OCI-M2 (cell line): Measurements from ENCODE around the gene HAO2.
"Not testable (repeated sequence)": the region's sequence is repeated elsewhere in the genome, so short reads cannot be mapped to it uniquely, and the experiment has no call there.

Experiments
- DNase-seq: peaks from one replicate; lab custom pipeline; 2025; ENCODE audit not compliant: unreplicated experiment; lab: John Stamatoyannopoulos, UW

The HAO2 gene

DNA sequence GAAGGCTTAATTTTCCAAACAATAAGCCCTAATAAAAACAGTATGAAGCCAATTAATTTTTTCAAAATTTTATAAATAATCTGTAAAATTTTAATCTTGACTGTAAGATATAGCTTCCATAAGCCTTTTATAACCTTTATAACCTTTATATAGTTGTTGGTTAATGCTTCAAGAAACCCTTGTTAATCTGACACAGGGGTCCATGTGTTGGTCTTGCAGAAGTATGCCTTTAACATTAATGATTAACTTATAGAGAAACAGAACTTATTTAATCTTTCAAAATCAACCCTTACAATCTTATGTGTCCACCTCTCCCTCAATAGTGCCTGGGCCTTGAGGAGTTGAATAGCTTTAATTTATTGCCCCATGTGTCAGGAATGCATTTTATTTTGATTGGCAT, 23.2 kb upstream of the HAO2 start:
- no peak for DNase-seq

DNA sequence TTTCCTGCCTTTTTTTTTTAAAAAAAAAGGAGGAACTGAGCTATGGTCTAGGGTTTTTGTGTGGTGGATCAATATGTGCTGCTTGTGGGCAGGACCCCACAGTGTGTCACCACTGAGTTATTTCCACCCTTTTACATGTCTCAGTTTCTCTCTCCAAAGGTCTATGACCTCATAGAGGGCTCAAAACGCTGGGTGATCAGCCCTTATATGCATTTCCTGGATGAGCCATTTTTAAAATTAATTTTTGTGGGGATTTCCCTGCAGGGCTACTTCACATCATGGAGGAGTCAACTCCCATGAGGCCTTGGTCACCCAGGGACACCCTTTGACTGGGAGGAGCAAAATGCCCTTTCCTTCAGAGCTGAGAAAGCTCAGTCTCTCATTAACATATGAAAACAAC, 20.7 kb upstream of the HAO2 start:
- DNase-seq, result no peak

DNA sequence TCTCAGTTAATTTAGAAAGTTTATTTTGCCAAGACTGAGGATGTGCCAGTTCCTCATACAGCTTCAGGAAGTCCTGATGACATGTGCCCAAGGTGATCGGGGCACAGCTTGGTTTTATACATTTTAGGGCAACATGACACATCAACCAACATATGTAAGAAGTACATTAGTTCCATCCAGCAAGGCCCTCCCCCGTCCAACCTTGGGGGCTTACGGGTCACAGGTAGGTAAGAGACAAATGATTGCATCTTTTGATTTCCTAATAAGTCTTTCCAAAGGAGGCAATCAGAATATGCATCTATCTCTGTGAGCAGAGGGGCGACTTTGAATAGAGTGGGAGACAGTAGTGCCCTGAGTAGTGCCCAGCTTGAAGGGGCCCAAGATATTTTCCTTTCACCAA, 19.6 kb upstream of the HAO2 start:
- DNase-seq, result no peak

DNA sequence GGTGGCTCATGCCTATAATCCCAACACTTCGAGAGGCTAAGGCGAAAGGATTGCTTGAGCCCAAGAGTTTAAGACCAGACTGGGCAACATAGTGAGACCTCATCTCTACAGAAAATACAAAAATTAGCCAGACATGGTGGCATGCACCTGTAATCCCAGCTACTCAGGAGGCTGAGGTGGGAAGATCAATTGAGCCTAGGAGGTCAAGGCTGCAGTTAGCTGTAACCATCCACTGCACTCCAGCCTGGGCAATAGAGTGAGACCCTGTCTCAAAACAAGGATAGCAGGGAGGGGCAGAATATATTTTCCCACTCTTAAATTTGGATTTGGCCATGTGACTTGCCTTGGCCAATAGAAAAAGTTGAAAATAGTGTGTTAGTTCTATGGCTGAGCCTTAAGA, 17.7 kb upstream of the HAO2 start:
- not testable (repeated sequence) for DNase-seq

DNA sequence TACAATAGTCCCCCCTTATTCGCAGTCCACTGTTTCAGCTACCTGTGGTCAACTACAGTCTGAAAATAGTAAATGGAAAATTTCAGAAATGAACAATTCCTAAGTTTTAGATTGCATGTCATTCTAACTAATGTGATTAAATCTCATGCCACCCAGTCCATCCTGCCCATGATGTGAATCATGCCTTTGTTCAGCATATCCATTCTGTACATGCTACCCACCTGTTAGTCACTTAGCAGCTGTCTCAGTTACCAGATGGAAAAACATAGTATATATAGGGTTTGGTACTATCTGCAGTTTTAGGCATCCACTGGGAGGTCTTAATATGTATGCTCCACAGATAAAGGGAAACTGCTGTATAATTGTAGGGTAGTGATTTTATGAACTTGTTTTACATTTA, 16.6 kb upstream of the HAO2 start:
- DNase-seq, result no peak

DNA sequence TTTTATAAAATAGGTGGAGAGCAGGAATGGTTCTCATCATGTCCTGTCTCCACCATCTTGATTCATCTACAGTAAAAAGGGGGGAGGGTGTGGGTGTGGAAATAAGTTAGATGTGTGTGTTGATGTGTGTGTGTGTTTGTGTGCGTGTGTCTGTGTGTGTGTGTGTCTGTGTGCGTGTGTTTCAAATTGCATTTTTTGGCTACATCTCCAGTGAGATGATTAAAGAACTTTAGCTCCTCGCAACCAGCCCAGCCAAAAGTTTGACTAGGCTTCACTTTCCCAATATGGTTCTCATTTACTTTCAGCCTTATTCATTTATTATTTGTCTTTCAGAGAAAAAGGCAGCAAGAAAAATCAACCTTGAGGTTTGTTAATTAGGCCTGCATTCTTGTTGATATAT, 14.7 kb upstream of the HAO2 start:
- DNase-seq, result no peak

DNA sequence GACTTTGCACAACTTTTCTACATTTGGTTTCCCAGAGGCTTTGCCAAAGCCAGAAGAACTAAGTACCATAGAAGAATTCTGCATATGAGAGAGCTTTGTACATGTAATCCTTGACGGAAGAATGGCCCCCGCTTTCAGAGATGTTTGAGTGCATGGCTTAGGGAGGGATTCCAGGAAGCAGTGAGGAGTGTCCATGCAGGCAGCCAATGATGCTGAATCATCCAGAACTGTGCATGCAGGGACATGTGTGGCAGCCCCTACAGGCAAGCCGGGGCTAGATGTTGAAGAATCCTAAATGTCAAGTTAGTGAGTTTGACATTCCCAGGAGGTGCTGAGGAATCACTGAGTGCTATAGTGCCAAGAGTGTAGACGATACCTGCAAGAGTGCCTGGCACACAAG, 9.9 kb upstream of the HAO2 start:
- DNase-seq, result no peak

DNA sequence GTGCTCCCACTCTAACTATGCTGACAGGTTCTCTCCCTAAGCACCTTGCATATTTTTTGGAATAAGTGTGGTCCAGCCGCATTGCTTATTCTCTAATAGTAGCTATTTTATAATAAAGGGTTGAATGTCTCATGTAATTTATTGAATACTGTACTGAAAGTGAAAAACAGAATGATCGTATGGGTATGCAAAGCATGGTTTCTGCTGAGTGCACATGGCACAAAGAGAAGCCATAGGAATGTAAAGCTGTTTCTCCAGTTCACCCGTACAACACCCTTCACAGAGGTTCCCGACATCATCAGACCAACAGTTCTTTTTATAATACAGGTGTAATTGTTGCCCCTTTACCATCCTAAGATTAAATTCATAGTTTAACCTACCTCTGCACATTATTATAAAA, 8.9 kb upstream of the HAO2 start:
- DNase-seq, result no peak

DNA sequence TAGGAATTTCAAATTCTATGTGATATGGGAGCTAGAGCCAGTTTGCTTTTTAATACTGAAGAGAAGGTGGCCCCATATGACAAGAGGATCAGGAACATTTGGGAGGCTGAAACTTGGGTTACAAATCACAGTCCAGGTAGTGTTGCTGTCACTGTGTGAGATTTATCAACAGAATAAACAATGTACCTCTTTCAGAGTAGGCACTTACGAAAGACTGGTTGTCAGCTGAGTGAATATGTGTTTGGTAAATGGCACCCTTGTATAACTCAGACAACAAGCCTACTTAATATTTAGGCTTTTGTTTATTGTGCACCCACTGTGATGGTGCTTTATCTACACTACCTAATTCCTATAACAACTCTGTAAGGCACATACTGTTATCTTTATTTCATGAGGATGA, 7.4 kb upstream of the HAO2 start:
- no peak for DNase-seq

DNA sequence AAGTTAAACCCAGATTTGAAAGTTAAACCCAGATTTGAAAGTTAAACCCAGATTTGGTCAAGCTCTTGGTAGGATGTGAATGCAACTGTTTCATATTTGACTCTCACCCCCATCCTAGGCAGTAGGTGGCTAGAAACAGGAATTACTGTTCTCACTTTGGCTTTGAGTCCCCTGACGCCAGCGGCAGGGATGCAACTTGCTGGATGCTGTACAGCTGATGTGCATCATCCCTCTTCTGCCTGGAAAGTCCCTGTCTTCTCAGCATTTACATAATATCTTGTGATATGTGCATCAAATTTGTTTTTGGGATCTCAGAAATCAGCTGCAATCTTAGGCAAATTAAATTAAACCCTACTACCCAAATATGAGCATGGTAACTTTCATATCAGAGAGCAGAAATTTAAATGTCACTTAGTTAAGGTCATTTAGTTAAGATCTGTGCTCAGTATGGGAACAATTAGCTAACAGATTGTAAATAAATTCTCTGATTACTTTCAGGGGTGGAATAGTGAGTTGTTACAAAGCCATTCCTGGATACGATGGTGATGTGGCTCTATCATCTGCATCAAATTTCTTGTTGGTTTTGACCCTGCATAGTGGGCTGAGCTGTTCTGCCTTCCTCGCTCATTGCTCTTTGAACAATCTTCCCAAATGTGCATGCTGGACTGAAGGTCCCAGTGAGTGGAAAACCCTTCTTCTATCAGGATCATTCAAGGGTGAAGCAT, 6.8 kb upstream of the HAO2 start:
- no peak for DNase-seq

DNA sequence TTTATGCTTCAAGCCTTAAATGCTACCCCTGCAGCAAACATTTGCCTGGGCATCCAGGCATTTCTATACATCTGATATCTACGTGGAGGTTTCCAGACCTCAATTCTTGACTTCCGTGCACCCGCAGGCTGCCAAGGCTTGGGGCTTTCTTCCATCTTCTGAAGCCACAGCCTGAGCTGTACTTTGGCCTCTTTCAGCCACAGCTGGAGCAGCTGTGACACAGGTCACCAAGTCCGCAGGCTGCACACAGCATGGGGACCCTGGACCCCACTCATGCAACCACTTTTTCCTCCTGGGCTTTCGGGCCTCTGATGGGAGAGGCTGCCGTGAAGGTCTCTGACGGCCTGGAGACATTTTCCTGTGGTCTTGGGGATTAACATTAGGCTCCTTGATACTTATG, 5.4 kb upstream of the HAO2 start:
- no peak for DNase-seq

DNA sequence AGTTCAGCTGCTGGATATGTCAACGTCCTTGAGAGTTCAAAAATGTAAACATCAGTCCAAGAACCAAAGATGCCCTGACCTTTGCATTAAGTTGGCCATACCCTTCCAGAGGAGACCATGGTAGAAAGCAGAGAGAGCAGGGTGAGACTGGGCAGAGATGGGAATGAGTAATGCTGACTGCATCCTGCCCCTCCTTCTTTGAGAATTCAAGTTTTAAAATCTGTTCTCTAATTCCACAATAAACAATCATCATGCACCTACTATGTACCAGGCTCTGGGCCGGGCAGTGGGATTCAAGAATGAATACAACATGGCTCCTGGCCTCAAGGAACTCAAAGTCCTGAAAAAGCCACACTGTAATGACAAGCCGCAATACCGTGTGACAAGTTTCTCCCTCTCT, 3.9 kb upstream of the HAO2 start:
- no peak for DNase-seq

DNA sequence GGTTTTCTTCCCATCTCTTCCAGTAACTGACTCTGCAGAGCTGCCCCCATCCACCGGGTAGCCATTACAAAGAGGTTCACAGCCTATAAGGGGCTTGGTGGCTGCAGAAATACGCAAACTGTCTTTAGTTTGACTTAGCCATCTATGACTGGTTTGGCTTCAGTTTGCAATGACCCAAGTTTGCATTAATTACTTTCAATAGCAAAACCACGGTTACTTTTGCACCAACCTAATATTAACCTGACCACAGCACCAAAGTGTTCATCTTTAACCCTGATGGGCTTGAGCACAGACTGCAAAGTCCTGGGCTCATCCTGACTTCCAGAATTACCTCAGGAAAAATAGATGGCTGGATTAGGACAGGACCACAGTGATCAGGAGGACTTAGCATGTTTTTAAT, 2.2 kb upstream of the HAO2 start:
- no peak for DNase-seq

DNA sequence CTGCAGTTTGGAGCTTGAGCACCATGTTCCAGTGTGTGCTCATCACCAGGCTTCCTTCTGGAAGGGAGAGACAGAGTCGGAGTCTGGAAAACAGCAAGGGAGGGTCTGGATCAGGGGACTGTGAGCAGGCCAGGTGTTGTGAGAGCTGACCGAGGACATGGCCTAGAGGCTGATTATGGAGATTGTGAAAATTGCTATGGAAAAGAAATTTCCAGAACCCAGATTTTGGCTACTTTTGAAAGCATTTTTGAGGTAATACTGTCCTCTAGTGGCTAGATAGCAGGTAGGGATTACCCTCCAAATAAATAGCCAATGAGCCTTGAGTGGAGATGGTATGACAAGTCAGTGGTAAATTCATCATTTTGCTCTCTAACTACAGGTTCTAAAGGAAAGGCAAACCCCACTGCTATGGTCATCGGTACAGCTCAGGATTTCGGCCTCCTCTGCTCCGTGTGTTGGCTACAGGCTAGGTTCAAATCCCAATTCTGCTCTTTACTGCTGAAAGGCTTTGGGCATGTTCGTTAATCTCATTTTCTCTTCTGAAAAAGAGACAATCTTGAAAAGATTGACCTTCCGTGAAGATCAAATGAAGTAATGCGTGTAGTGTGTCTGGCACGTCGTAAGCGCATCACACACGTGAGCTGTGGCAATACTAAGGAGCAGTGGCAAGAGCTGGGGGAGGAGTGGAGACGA, 1.0 kb upstream of the HAO2 start:
- DNase-seq, result no peak

DNA sequence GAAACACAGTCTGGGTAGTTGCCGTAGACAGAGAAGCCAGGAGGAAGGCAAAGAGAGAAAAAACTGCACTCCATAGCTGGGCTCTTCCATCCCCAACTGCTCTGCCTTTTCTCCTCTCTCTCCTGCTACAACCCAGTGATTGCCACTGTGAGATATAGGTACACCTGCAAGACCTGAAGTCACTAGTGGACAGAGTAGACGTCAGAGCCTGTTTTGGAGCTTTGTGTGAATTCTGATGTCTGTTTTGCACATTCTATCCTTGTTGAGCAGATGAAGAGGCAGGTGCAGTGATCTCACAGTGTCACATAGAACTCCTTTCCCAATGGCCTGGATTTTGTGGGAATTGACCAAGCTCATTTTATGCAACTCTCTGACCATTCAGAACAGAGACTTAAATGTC, 2.2 kb downstream of the HAO2 start:
- DNase-seq, result no peak

DNA sequence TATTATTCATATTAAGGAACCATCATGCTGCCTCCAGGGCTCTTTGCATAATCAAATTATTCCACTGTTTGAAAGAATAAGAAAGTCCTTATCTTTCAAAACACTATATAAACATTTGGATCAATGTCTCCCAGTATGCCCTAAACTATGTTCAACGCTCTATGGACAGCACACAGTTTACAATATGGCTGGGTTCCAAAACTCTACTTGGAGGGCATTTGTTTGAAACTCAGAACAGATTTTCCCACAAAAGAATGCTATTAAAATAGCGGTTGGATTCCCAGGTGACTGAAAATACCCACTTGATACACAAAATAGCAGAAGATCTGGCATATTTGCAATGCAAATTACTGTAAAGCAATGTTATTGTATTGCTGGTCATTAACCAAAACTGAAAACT, 3.2 kb downstream of the HAO2 start:
- no peak for DNase-seq

DNA sequence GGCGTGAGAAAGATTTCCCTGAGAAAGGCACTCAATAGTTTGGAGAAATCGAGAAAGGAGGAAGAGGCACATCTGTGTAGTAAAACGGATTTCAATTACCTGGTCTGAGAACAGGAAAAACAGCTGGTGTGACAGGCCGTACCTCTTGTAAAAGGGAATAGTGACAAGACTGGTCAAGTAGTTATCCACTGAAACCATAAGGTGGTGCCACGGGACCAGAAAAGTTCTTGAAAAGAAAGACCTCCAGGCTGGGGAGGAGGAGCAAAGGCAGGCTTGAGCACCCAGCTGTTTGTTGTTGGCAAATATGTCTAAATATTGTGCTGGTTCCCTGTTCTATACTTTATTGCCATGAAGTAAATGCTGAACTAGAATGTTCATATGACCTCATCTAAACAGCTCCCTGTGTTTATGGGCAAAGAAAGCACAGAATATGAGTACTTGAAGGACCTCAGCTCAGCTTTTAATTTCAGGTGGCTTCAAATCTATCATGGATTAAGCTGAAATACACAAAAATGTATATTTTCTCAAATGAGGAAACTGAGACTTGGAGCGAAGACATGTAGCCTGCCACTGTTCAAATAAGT, 4.0 kb downstream of the HAO2 start:
- no peak for DNase-seq

DNA sequence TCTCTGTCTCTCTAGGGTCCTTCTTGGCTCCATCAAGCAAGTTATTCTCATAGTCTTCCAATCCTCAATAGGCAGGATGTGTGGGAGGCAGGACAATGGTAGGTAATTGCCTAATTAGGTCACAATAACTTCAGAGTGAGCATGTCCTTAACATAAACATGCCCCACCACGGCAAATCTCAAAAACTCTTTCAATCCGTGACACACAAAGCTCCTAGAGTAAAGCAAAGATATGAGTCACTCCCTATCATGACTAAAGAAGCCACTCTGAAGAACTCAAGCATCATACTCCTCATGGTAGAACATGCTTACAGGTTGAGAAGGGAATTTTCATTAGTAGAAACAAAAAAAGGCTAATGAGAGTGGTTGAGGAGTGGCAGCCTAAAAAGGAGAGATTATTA, 4.9 kb downstream of the HAO2 start:
- DNase-seq, result no peak

DNA sequence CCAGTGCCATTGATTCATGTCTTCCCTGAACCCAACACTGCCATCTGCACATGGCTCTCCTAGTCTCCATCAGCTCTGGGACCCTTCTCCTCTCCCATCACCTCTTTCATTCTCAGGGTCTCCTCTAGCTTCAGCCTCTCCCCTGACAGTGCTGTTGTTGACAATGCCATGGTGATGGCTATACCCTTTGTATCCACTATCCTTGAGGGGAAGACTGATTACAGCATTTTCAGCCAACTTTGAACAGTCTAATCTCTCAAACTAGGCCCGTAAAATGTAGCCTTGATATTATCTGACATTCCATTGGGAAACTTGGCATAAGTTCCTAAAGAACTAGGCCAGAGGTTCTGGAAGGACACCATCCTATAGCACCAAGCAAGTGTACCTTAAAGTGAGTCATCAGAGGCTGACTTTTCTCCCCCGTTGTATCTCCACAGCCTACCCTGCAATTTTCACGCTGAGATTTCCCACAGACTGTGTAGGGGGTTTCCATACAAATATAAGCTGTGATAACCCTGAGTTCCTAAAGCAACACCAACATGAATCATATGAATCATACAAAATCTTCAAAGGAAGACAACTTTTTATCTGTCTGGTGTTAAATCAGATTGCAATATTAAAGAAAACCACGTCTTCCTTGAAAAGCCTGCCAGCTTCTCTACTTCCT, 5.8 kb downstream of the HAO2 start:
- DNase-seq, result no peak

DNA sequence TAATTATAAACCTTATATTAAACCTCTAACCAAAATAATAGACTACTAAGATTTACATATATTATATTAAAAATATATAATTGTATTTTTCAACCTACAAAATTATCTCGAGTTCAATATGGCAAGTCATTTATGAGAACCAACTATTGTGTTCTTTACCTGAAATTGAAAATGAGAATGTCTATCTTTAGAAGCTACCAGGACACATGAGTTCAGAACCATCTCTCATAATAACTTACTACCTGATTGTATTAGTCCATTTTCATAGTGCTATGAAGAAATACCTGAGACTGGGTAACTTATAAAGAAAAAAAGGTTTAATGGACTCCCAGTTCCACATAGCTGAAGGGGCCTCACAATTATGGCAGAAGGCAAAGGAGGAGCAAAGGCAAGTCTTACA, 6.8 kb downstream of the HAO2 start:
- DNase-seq, result no peak

DNA sequence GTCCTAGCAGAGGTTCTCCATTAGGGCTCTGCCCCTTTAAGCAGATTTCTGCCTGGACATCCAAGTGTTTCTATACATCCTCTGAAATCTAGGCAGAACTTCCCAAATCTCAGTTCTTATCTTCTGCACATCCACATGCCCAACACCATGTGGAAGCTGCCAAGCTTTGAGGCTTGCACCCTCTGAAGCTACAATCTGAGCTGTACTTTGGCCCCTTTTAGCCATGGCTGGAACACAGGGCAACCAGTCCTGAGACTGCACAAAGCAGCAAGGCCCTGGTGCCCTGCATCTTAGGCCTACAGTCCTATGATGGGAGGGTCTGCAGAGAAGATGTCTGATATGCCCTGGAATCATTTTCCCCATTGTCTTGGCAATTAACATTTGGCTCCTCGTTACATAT, 8.0 kb downstream of the HAO2 start:
- no peak for DNase-seq

DNA sequence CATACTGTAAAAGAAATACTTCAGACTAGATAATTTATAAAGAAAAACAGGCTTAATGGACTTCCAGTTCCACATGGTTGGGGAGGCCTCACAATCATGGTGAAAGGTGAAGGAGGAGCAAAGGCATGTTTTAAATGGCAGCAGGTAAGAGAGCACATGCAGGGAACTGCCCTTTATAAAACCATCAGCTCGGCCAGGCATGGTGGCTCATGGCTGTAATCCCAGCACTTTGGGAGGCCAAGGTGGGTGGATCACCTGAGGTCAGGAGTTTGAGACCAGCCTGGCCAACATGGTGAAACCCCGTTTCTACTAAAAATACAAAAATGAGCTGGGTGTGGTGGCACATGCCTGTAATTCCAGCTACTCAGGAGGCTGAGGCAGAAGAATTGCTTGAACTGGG, 9.0 kb downstream of the HAO2 start:
- DNase-seq, result not testable (repeated sequence)
